Epithelial cell of esophagus (primary cell): ENCODE data around the gene CASKIN2.

Experiments used
- DNase-seq: peaks from one replicate; pipeline ENCODE4 v3.0.0; 2010; ENCODE audit warnings: low read depth
- H3K4me3 ChIP-seq: 2 replicates; pipeline ENCODE4 v1.5.1; 2011; ENCODE audit warnings: mild to moderate bottlenecking, low read length, control low read depth
- CTCF ChIP-seq: IDR thresholded peaks from 2 replicates; pipeline ENCODE4 v1.5.1; 2011; ENCODE audit warnings: low read depth, mild to moderate bottlenecking, low read length, control low read depth, inconsistent platforms; ENCODE audit not compliant: insufficient read depth; ENCODE audit errors: missing control alignments

Gene CASKIN2

DNA sequence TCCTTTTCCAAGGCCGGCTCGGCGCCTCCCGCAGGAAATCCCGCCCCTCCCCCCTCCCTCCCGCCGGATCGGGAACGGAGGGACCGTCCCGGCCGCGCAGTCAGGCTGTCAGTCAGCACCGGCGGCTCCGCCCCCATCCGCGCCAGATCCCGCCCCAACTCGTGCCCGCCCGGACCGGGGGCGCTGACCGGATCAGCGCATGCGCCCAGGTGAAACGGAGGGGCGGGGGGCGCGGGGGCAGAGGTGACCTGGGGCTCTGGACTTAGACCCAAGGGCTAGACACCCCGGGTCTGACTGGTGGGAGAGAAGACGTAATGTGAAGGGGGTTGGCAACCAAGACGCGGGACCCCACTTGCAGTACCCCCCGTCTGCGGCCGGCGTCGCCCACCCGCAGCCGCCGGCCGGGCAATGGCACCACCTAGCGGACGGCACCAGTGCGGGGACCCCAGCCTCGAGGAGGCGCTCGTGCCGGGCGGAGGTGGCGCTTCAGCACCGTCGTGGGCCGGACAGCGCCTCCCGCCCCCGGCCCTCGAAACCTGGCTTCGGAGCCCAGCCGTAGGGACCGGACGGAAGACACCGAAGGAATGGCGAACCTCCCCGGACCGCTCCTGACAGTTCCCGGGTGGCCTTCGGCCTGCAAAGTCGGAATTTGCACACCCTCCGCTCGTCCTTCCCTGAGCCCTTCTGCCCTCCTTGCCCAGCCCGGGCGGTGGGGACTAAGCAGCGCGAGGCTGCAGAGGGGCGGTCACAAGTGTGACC, at the start of gene CASKIN2:
TSS of gene CASKIN2 (minus strand) at position 42 of the 759 bp plus-strand sequence. CDS start 1,733 bp downstream, outside the sequence.
- DNase-seq: peak; percentile 93
- H3K4me3 ChIP-seq: peak within 1 kb of the TSS; percentile 67
- TF ChIP-seq CTCF: peak; percentile 62

DNA sequence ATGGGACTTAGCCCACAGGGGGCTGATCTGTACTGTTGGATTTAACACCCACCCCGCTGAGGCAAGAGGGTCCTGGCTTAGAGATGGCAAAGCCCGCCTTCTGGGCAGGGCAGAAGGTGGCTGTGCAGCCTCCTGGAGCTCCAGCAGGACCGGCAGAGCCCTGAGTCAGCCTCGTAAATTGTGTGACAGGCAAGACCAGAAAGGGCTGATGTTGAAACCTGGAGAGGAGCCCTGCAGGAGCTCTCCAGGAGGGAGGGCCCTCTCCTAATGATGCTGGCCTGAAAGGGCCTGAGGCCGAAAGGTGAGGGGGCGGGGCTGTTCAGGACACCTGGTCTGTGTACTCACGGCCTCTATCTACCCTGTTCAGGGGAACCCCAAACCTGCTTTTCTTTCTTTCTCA, 49.7 kb upstream of the CASKIN2 start:
- H3K4me3 ChIP-seq: no peak overlapping the region
- TF ChIP-seq CTCF: no peak
- peak; percentile 79 for DNase-seq

DNA sequence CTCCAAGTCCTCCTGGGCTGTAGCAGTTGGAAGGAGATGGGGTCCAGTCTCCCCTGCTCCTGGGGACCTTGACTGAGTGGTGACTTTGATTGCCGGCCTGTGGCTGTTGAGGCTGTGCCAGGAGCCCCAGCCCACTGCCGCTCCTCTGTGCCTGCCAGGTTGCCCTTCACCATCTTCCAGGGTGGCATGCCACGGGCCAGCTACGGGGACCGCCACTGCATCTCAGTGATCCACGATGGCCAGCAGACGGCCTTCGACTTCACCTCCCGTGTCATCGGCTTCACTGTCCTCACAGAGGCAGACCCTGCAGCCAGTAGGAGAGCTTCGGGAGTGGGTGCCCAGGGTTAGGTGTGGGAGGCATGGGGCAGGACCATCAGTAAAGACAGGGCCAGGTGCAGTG, 48.9 kb upstream of the CASKIN2 start:
- no peak overlapping the region for H3K4me3 ChIP-seq
- DNase-seq: no peak
- TF ChIP-seq CTCF: no peak

DNA sequence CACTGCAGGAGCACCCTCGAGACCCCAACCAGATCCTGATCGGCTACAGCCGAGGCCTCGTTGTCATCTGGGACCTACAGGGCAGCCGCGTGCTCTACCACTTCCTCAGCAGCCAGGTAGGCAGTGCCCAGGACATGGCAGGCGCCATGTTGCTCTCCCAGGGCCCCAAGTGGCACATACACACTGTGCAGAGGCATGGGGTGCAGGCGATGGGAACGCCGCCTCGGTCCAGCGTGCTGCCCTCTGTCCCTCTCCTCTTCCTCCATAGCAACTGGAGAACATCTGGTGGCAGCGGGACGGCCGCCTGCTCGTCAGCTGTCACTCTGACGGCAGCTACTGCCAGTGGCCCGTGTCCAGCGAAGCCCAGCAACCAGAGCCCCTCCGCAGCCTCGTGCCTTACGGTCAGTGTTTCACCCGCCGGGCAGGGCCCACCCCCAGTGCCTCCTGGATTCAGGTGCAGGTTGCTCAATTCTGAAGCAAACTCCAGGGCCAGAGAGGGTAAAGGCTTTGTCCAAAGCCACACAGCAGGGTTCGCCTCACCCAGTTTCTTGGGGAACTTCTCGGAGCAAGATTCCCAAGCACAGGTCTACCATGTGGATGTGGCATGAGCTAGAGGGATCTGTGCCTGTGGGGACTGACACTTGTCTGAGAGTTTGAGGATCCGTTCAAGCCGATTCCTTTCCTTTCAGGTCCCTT, 47.9 kb upstream of the CASKIN2 start:
- no peak for DNase-seq
- H3K4me3 ChIP-seq: no peak overlapping the region
- no peak for TF ChIP-seq CTCF

GRCh38 chr17:75561927-75562603, 46.7 kb upstream of the CASKIN2 start:
- no peak for TF ChIP-seq CTCF
- DNase-seq: no peak
- no peak overlapping the region for H3K4me3 ChIP-seq

- TF ChIP-seq CTCF: no peak
- H3K4me3 ChIP-seq: no peak overlapping the region
Observed at GRCh38 chr17:75559958-75560533, 44.7 kb upstream of the CASKIN2 start.

More at GRCh38 chr17:75559958-75560533, 44.7 kb upstream of the CASKIN2 start:
- DNase-seq: no peak
